GM21423 (cell line): ENCODE results near the gene PLK3.
"Not testable (repeated sequence)": the region's sequence is repeated elsewhere in the genome, so short reads cannot be mapped to it uniquely, and the experiment has no call there.

Experiments
- ATAC-seq: cut with Tn5 transposase; IDR thresholded peaks from one replicate; pipeline ENCODE4 v1.9.1; 2021; ENCODE audit warnings: mild to moderate bottlenecking, moderate library complexity; ENCODE audit not compliant: unreplicated experiment

Gene PLK3

DNA sequence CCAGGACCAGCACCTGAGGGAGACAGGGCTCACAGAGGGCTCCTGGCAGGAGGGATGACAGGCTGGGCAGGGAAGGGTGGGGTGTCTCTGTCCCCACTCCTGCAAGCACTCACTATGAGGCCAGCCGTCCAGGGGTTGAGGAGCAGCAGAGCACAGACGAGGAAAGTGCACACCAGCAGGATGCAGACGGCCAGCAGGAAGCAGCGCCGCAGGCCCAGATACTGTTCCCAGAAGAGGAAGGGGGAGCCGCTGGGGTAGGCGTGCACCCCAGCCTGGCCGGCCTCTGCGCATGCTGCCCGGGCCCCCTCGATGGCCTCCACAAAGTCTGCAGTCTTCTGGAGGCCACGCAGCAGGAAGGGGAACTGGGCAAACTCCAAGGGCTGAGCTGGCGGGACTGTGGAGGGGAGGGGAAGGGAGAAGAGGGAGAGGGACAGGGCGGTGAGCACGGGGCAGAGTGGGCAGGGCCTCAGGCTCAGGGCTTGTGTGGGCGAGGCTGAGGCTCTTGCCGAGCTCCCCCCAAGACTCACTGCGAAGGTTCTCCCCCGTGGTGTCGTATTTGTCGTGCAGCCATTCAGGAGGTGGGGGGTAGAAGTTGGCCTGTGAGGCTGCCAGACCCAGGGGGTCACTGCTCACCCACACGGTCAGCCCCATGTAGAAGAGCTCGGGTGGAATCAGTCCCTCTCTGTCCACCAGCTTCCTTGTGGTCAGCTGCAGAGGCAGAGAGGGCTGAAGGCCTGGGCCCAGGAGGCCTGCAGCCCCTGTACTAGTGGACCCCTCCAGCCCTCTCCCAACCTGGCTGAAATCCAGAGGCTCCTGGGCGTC is 26.4 kb downstream of the PLK3 start:
- no peak for ATAC-seq

DNA sequence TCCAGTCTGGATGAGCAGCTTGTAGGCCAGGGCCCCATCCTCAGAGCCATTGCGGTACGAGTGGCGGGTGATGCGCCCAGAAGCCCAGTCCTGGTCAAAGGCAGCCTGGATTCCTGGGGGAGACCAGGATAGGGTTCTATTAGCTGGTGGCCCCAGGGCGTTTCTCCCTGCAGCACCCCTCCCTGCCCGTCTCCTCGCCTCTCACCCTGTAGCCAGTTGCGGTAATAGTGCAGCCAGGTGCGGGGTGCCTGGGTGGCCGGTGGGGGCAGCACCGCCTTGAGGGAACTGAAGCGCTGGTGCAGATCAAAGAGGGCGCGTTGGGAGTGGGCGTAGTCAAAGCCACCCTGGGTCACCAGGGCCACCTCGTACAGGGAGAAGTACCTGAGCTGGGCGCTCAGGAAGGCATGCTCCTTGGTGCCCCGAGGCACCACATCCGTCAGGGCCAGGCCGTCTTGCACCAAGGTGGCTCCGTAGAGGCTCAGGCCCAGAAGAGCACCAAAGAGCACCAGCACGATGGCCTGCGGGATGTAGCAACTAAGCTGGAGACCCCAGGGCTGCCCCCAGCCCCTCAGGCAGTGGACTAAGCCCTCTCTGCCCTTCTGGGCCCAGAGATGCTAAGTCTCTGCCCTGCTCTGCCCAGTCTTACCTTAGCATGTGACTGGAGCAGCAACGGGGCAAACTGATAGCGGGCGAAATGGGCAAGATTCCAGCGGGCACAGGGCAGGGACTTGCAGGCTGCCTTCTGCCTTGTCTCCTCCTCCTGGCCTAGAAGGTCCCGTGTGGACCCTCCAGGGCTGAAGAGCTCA is 27.2 kb downstream of the PLK3 start:
- ATAC-seq, result no peak

DNA sequence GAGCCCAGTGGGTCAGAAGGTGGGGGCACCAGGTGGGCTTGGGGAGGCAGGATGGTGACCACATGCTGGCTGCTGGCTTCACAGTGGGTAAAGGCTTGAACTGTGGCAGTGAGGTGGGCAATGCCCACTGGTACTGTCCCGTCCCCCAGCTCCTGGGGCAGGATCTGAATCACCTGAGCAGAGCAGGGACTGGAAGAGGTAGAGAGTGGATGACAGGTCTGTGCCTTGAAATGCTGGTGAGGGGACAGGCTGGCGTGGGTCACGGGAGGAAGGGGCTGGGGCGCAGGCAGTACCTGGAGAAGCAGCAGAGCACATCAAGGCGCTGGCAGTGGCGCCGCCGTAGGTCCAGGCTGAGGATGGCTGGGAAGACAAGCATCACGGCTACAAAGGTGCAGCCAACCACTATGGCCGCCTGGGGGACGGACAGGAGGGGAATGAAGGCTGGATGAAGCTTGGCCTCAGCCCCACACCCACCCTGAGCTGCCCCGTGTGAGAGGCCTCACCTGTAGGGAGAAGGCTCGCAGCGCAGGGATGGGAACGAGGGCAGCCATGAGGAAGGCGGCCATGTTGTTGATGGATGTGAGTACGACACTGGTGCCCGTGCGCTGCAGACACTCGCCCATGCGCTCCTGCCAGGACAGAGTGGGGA is 27.9 kb downstream of the PLK3 start:
- no peak for ATAC-seq

DNA sequence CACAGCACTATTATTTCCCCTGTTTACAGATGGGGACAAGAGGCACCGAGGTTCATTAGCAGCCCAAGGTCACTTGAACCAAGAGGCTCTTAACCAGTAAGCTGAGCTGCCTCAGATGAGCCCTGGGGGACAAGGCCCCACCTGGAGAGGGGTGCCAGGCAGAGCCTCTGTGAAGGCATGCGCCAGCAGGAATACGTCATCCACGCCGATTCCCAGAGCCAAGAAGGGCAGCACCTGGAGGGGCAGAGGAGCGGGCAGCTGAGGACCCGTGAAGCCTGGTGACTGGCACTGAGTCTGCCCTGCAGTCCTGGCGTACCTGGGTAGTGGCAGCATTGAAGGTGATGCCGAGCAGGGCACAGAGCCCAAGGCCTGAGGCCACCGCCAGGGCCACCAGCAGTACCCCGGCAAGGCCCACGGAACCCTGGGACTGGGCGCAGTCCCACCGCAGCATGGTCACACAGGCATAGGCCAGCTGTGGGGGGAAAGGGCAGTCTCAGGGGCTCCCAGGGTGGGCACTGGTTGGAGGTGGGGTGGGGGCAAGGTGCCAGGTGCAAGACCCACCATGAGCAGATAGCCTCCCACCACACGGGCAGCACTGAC is 28.8 kb downstream of the PLK3 start:
- ATAC-seq, result no peak

DNA sequence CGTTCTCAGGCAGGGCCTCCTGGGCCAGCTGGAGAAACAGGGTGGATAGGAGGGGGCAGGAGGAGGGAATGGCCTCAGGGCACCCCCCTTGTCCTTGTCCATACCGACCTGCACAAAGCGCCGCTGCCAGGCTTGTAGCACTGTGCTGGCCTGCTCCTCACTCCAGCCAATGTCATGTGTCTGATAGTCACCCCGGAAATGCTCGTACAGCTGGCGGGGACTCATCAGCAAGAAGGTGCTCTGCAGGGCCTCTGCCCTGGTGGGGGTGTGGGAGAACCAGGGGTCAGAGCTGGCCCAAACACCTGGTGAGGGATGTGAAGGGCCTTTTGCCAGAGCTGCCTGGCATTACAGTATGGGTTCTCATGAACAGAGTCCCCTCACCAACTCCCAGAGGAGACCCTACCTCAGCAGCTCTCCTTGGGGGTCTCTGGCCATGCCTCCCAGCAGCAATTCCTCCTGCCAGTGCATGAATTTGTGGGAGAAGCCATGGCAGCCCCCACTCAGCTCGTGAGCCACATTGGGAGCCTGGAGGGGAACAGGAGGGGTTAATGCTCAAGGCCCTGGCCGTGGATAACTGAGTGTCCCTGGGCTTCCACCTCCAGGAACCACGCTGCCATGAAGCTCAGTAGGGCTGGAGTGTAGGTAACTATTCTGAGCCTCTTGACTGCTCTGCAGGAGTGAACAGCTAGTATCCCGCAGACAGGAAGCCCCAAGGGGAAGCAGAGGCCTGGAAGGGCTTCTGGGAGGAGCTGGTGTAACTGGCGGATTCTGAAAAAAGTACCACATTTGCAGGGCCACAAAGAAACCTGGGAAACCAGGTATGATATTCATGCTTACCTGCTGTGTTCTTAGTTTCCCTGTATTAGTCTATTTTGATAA is 29.6 kb downstream of the PLK3 start:
- no peak for ATAC-seq

DNA sequence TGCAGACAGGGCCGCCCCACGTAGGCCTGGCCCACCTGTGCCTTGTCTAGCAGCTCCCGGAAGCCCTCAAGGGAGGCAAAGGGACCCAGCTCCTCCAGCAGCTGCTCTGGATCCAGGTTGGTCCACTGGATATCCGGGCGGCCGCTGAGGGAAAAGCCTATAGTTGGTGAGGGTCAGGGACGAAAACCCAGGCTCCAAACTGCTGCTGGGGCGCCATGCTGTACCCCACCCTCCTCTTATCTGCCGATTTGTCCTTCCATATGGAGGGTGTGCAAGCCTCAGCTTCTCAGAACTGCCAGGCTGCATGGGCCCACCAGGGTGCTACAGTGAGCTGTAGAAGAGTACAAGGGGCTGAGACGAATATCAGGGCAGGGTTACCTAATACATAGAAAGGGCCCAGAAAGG is 30.7 kb downstream of the PLK3 start:
- no peak for ATAC-seq

DNA sequence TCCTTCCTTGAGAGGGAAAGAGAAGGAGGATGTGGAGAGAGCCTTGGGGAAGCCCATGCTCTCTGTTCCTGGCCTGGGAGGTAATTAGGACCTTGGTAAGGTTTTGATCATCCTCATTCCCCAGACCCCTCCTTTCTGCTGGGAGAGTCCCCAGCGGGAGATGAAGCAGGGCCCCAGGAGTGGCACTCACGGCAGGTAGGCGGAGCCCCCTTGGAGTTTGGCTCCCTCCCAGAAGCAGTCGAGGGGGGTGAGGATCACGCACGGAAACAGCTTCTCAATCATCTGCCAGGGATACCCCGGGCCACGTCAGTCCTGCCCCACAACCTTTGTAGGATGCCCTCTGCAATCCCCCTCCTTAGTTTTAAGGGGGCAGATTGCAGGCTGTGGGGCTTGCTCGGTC is 31.3 kb downstream of the PLK3 start:
- ATAC-seq, result no peak

DNA sequence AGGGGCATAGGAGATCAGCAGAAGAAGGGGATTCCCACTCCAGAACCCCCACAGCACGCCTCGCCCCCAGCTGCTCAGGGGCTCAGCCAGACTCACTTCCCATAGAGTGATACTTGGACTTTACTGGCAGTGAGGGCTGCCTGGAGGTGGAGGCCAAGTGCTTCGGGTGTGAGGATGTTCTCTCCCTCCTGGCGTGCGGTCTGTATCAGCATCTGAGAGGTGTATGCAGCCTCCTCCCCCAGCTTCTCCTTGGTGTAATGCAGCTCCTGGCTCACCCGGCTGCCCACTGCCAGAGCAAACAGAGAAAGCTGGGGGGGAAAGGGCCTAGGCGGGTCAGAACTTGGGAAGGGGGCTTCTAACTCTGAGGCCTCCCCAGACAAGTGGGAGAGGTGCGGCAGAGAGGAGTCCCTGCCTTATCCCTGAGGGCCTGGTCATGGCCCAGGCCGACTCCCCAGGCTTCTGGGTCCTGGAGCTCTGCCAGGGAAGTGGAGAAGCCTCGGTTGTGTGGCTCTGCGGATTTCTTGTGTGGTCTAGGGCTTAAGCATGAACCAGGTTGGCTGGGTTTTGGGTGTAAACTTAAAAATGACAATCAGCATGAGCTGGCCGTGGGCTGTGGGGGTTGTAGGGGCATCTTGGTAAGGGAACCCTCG is 32.0 kb downstream of the PLK3 start:
- ATAC-seq, result no peak

DNA sequence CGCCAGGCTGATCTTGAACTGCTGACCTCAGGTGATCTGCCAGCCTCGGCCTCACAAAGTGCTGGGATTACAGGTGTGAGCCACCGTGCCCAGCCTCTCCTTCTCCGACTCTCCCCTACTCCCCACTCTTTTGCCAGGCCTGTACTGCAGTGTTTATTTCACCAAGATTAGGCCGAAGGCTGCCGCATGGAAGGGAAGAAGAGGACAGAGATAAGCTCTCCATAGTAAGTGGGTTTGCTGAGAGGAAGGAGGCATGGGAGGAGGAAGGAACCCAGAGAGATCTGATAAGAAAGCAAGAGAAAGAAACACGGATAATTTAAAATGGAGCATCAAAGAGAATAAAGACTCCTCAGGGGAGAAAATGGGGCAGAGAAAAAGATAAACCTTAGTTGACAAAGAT is 34.2 kb downstream of the PLK3 start:
- ATAC-seq, result no peak

DNA sequence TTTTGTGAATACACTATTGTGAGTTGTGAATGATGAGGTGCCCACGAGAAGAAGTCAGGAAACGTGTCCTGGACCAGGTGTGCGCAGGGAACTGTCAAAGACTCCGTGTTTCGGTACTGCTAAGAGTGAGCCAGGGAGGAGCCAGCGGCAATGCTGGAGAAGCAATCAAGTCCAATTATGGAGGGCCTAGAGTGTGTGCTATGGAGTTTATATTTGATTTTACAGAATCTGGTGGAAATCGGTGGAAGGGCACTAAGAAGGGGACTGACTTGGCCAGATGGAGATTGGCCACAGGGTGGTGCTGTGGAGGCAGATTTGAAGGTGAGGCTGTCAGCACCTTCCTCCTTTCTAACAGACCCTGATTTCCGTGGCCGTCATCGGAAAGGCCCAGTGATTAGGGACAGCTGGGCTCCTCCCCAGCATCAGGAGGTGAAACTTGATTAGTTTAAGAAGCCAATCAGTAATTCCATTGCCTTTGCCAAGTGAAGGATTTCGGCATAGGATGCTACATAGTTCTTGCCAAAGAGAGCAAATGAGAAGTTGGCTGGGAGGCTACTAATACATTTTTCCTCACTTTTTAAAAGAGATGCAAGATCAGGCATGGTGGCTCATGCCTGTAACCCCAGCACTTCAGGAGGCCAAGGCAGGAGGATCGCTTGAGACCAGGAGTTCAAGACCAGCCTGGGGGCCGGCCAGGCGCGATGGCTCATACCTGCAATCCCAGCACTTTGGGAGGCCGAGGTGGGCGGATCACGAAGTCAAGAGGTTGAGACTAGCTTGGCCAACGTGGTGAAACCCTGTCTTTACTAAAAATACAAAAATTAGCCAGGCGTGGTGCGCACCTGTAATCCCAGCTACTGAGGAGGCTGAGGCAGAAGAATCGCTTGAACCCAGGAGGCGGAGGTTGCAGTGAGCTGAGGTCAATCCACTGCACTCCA is 35.8 kb downstream of the PLK3 start:
- no peak for ATAC-seq

DNA sequence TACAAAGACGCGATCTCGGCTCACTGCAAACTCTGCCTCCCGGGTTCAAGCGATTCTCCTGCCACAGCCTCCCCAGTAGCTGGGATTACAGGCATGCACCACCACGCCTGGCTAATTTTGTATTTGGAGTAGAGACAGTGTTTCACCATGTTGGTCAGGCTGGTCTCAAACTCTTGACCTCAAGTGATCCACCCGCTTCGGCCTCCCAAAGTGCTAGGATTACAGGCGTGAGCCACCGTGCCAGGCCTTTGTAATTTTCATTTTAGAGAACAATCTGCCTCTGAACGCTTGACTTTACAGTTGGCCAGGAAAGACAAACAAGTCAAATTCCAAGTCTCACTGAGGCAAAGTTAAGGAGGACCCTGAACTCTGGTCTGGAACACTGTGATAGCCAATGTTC is 38.1 kb downstream of the PLK3 start:
- not testable (repeated sequence) for ATAC-seq

DNA sequence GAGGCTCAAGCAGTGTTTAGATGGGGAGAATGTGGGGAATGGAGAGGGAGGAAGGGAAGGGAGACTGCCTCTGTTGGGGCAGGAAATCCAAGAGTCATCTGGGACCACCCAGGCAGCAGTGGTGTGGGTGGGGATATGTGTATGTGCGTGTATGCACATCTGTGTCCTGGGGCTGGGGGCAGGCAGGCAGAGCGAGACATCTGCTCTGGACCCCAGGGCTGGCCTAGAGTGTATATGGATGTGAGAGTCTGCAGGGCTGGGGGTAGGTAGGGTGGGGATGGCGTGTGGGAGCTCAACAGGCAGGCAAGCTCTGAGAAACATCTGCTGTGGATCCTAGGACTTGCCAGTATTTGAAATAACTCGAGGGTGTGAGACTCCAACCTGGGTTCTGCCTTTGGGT is 39.4 kb downstream of the PLK3 start:
- no peak for ATAC-seq

DNA sequence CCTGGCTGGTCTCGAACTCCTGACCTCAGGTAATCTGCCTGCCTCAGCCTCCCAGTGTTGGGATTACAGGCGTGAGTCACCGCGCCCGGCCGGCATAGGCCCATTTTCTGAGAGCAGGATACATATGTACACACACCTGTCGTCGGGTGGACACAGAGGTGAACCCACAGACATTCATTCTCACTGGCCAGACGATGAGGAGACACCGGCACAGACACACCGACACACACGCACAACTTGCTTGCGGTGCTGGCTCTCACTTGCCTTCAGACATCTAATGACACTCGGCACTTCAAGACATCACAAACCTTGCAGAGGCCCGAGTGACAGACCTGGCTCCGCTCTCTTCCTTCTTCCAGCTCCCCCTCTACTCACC is 42.3 kb downstream of the PLK3 start:
- no peak for ATAC-seq

DNA sequence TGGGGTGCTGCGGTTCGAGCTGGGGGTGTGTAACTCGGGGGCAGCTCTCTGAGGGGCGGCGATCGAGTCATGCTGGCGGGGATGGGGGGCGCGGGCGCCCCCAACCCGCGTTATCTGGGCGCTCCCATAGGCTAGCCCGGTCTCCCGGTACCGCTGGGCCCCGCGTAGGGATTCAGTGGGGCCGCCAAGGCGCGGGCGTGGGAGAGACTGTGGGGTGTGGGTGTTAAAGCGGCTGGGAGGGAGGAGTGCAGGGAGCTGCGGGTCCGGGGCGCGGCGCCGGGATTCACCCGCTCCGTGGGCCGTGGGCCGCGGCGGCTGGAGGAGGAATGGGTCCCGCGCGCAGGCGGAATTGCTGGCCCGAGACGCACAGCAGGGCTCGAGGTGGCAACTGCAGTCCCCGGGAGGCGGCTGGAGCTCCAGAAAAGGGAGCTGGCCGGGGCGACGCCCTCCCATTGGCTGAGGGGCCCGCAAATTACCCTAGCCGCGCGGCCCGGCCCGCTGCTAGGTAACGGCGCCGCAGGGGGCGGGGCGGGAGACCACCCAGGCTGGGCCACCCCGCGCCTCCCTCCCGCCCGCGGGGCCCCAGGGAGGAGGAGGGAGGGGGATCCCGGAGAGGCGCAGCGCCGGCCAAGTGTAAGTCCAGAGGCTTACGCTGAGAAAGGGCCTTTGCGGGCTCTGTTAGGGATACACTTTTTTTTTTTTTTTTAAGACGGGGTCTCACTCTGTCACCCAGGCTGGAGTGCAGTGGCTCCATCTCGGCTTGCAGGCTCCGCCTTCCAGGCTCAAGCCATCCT is 42.9 kb downstream of the PLK3 start, which contains the start of gene PTCH2:
TSS of gene PTCH2 (minus strand) at position 392 of the 794 bp plus-strand sequence. CDS start at position 71, 321 bp downstream.
- no peak for ATAC-seq

DNA sequence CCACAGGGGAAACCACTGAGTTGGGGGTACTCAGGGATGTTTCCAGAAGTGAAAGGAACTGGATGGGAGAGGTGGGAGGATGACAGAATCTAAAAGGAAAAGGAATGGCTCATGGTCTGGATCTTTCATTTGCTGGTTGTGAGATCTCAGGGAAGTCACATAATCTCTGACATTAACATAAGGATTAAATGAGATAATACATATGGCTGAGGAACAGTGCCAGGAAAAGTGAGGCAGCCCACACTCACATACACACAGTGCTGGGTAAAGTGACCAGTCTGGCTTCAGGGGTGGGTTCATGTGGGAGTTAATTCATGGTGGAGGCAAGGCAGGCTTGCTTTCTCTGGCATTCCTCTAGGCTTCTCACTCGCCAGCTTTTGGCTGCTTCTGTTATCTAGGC is 46.8 kb downstream of the PLK3 start:
- ATAC-seq, result no peak

DNA sequence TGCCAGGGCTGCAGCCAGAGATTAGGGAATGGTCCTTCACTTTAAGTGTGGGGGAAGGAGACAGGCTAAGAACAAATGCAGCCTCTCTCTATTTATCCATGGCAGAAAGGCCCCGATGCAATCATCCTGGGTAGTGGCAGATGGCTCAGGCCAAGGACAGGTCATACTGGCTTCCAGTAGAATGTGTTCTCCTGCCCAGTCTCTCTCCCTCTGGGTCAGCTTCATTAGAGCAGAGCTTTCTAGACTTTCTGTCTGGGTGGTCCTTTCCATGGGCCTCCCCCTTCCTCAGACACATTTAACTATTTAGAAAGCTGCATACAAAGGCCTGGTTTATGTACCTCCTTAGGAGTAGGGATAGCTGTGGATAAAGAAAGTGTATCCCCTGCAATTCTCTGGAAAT is 47.7 kb downstream of the PLK3 start:
- no peak for ATAC-seq

DNA sequence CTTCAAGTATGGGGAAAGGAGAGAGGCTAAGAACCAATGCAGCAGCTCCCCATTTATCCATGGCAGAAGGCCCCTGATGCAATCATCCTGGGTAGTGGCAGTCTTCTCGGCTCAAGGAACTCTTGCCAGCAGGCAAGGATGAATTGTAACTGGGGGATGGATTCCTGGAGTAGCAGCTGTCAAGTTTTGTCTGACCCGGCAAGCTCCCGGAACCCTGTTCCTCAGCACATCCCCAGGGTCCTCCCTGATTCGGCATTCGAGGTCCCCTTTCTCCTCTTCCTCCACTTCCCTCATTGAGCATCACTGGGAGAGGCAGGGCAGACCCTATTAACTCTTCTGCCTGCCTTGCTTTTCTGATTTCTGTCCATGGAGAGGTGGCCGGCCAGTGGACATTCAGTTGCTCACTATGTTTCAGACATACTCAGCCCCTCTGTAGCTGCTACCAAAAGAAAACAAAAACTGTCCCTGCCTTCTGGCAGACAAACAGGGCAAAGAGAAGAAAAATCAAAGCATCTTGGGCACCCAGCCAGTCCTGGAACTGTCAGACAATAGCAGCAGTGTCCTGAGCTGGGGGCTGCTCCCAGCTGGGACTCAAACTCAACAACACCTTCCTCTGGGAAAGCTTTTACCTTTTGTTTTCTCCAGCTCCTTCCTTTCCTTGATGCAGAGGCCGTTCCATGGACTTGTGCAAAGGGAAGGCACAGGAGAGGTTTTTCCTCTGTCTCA is 48.4 kb downstream of the PLK3 start:
- no peak for ATAC-seq
